NCI-H2029 (cell line): ENCODE measurements around the gene ANTXR2.

ENCODE experiments used
- DNase-seq: peaks from one replicate; lab custom pipeline; 2025; lab: John Stamatoyannopoulos, UW

ANTXR2 gene

DNA sequence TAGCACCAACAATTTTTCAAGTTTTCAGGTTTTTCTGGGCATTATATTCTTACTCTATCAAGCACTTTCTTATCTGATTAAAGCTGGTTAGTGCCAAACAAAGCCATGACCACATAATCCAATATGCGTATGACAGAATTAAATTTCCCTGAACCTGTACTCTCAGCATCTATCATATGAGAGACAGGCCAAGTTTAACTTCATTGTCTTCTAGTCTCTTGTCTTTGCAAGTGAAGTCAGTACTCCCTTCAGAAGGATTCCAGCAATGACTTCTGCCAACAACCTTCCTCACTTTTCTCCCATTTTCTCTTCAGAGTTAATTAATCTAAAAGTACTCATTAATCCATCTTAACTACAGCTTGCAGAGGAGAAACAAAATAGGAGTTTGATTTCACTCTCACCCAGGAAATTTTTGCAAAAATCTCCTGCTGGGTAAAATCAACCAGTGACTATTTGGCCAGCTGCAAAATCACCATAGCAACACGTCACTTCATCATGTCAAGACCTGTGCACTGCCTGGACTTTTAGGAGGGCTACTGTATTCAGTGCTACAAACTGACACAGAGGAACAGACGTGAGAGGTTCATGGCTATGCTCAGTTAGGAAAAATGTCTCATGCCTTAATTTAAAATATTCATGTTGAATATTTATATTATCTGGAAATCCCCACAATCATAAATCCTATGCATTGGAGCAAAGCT, 208.4 kb downstream of the ANTXR2 start:
- no peak for DNase-seq

DNA sequence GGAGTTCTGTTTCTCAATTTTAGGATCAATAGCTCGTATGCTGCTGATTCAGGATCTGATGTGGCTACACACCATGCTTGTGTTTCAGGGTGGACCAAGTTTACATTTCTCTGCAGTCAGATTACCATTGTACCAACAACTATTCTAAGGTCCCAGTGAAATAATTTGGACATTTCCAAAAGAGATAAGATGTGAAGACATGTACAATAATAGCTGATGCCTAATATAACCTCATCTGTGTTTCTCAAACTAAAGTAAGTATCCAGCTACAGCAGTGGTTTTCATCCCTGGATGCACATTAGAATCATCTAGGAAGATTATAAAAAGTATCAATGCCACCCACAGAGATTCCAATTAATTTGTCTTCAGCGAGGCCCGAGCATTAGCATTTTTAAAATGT, 209.7 kb downstream of the ANTXR2 start:
- DNase-seq = no peak

DNA sequence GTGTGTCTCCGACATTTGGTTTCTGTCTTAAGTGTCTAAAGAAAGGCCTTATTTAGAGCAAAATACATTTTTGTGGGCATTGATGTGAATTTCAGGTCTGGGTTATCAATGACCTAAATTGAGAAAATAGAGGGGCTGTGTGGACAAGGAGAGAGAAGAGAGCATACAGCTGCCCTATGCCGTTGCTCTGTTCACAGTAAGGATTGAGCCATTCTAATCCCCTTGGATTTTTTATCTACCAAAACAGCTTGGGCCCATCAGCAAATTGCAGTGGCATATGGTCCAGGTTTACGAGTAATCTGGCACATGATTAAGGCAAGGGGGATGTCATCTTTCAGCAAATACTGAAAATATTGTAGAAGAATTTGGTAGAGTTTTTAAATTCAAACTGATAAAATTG, 210.2 kb downstream of the ANTXR2 start:
- DNase-seq = no peak

DNA sequence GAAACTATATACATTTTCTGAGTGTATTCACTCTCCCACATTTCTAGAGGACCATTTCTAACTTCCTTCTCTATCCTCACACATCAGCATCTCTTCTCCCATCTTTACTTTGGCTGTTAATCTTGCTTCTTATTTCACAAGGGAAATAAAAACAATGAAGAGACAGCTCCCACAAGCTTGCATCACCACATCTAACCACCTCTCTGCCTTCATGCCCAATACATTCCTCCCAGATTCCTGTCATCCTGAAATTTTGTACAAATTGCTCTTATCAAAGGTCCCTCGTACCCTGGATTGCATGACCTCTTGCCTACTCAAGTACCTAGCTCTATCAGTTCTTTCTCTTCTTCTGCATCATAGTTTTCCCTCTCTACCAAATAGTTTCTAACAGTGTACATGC, 215.2 kb downstream of the ANTXR2 start:
- DNase-seq = no peak

DNA sequence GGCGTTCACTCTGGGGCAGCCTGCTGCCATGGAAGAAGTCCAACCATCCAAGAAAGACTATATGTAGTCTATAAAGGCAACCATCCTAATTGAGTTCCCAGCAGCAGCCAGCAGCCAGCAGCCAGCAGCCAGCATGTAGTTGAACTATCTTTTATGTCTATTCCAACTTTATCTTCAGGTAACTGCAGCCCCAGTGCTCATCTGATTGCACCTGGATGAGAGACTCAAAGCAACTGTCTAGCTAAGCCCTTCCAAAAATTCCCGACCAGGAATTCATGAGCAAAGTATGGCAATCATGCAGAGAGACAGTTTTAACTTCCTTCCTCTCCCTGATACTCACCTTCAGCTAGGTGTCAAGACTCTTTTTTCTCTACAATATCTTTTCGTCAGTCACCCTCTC, 216.8 kb downstream of the ANTXR2 start:
- no peak for DNase-seq

DNA sequence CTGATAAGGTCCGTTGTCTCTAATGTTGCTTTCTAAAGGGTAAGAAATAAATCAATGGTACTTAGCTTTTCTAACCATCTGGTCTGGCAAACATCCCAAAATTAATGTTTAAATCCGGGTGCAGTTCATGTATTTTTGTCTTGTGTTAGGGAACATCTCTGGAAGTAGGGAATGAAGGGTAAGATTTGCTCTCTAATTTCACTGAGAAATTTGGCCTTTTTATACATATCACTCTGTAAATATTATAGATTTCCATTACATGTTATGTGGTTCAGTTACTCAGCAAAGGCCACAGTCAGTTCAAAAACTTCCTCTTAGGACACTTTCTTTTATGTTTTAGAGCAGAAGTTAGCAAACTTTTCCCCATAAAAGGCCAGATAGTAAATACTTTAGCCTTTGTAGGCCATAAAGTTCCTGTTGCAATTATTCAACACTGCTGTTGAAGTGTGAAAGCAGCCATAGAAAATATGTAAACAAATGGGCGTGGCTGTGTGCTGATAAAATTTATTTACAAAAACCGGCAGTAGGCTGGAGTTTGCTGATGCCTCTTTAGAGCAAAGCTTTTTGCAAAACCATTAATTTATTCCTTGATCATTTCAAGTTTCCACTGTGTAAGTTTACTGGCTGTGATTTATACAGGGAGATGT, 218.1 kb downstream of the ANTXR2 start:
- DNase-seq = no peak

DNA sequence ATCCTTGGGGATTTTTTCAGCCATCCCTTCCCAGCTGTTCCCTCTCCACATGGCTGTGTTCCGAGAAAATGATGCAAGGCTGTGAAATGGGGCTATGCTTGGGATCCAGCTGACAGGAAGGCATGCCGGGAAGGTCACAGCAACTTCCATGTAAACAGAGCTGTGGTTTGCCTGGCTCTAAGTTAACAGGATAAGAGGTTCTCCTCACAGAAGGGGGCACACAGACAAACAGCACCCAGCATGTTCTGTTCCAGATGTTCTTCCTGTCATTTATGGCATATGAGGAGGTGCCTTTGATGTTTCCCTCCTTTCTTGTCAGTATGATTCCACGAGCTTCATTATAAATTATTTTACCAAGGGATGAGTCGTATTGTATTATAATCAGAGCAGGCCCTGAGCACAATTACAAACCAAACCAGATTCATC, 220.7 kb downstream of the ANTXR2 start:
- DNase-seq = no peak

DNA sequence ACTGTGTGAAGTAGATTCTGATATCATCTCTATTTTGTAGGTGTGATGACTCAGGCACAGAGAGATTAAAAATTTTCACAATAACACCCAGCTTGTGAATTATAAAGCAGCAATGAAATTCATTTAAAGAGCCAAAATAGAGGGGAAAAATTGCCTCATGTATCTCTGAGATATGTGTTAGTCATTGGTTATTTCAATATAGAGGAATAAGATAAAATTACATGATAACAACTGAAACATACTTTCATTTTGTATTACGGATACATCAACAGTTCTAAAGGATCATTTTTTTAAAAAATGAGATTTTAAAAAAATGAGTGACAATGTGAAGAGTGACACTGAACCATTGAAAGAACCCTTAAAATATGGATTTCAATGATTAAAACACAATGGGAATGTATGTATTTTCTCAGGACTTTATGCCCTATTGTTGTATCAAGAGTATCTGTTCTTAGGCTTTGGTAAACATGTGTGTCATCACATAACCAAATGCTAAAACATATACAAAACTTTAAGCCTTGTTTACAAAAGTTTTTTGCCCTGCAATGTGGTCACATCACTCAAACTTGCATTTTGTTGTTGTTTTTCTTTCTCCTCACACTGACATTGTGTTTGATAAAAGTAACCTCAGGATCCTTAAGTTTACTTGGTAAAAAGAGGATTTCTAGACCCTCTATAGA, 221.3 kb downstream of the ANTXR2 start:
- DNase-seq = no peak
